ENCODE results near the gene DNMT3B.
A peak's percentile ranks its signal among the peaks of the same experiment; 100 is the strongest.
"Not testable (repeated sequence)": the region's sequence is repeated elsewhere in the genome, so short reads cannot be mapped to it uniquely, and the experiment has no call there.

DNMT3B gene
- total RNA-seq = 0.28 to 2.7 (median 0.79) reads per million in 9 experiments

DNA sequence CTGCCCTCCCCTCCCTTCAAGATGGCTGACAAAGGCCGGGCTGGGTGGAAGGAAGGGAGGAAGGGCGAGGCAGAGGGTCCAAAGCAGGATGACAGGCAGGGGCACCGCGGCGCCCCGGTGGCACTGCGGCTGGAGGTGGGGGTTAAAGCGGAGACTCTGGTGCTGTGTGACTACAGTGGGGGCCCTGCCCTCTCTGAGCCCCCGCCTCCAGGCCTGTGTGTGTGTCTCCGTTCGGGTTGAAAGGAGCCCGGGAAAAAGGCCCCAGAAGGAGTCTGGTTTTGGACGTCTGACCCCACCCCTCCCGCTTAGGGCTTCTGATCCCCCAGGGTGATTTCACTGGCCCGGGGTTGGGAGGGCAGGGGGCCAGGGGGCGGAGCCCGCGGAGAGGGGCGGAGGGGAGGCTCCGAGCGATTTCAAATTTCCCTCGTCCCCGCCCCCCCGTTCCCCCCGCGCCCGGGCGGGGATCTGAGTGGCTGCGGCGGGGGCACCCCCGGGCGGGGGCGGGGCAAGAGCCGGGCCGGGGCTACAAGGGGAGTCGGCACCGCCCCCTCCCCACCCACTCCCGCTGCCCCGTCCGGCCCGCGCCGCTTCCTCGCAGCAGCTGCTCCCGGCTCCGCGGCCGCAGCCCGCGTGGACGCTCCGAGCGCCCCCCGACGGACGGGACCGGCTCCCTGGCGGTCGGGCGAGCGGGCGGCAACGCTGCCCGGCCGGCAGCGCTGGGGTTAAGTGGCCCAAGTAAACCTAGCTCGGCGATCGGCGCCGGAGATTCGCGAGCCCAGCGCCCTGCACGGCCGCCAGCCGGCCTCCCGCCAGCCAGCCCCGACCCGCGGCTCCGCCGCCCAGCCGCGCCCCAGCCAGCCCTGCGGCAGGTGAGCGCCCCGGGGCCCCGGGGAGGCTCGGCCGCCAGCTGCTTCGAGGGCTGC lies at the start of gene DNMT3B:
TSS of gene DNMT3B (plus strand) at position 555 of the 923 bp plus-strand sequence. CDS start 17,939 bp downstream, outside the sequence.
- Mint-ChIP-seq H3K27ac (peak within 1 kb of the TSS; percentile 80 to 83), H3K27me3 (no peaks in the 10 kb centered on the region), H3K36me3 (ENCODE audit: insufficient read depth) (no peaks in the 10 kb centered on the region), H3K4me3 (peak within 1 kb of the TSS; percentile 85 to 92), H3K9me3 (no peaks in the 10 kb centered on the region), H3K4me1 (ENCODE audit: low read depth in 2 of 2) (peaks cover 10% of the 10 kb centered on the region in 2 donors)
- DNase-seq = peak; percentile 55 to 60 (median 58)
- ATAC-seq (replicated peaks) = peak; percentile 80

DNA sequence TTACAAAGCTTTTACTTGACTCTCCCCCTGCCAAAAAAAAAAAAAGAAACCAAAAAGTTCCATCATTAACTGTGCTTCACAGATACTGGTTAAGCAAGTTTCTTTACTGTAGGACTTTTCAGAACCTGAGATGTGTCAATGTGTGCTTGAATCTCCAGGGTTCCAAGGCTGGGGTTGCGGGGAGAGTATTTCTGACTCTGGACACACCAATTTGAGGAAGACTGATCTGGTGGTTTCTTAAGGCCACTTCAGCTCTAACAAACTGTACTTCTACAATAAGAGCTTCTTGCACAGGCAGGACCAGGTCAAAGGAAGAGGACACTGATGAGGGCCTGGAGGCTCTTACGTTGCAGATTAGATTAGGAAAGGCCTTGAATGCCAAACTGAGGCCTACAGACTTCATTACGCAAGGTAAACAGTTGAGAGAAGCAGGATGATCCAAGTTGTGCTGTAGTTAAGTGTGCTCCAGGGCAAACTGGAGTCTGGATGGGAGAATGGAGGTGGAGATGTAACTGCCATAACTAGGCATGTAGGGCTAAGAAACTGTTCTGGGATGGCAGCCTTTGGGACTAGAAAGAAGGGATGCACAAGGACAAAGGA lies 43.3 kb upstream of the DNMT3B start:
- no peak for ATAC-seq (replicated peaks)

DNA sequence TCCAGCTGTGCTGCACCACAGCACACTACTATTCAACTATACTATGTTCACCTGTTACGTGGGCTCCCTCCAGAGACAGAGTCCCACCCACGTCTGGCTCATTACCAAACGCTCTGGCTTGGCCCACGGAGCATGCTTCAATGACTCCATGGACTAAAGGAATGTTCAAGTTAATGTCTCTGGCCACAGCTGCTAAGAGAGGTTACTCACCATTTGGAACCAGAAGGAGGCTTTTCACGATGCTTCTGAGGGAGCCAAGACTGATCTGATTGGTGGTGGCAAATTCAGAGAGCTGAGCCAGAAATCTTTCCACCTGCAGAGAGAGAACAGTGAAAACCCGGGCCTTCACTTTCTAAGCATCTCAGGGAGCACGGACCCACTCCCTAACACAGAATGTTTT lies 34.5 kb upstream of the DNMT3B start:
- H3K27ac Mint-ChIP-seq = peak overlapping the region in 1 of 2 donors; percentile 81
- peaks cover 4 to 11% of the 10 kb centered on the region in 2 donors for H3K4me1 Mint-ChIP-seq (ENCODE audit: low read depth in 2 of 2)
- ATAC-seq (replicated peaks) (no peak), DNase-seq (no peak)
- H3K36me3 Mint-ChIP-seq (ENCODE audit: insufficient read depth) = peaks cover 44% of the 10 kb centered on the region
- H3K4me3 Mint-ChIP-seq = no peak overlapping the region
- no peaks in the 10 kb centered on the region for H3K9me3 Mint-ChIP-seq
- H3K27me3 Mint-ChIP-seq = no peaks in the 10 kb centered on the region

More for the DNA sequence above, 43.3 kb upstream of the DNMT3B start:
- no peaks in the 10 kb centered on the region for H3K27me3 Mint-ChIP-seq
- DNase-seq = no peak
- no peak overlapping the region for H3K4me3 Mint-ChIP-seq
- H3K4me1 Mint-ChIP-seq (ENCODE audit: low read depth in 2 of 2) = peaks cover 9 to 10% of the 10 kb centered on the region in 2 donors
- H3K36me3 Mint-ChIP-seq (ENCODE audit: insufficient read depth) = peaks cover 51% of the 10 kb centered on the region
- H3K9me3 Mint-ChIP-seq = no peaks in the 10 kb centered on the region
- H3K27ac Mint-ChIP-seq = peak overlapping the region in 1 of 2 donors; percentile 27

- H3K4me3 Mint-ChIP-seq; DNase-seq; H3K27me3 Mint-ChIP-seq; ATAC-seq (replicated peaks); H3K9me3 Mint-ChIP-seq: not testable (repeated sequence)
- Mint-ChIP-seq H3K27ac (peak overlapping the region in 1 of 2 donors; percentile 81), H3K36me3 (ENCODE audit: insufficient read depth) (peaks cover 43% of the 10 kb centered on the region), H3K4me1 (ENCODE audit: low read depth in 2 of 2) (peaks cover 4 to 11% of the 10 kb centered on the region in 2 donors)
Measured at GRCh38 chr20:32728435-32728834, 33.8 kb upstream of the DNMT3B start.

DNA sequence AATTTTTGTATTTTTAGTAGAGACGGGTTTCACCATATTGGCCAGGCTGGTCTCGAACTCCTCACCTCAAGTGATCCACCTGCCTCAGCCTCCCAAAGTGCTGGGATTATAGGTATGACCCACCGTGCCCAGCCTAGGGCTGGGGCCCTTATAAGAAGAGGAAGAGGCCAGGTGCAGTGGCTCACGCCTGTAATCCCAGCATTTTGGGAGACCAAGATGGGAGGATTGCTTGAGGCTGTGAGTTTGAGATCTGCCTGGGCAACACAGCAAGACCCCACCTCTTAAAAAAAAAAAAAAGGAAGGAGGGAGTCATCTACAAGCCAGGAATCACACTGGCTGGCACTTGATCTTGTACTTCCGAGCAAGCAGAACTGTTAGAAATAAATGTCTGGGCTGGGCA lies 32.9 kb upstream of the DNMT3B start:
- H3K9me3 Mint-ChIP-seq; DNase-seq; H3K27ac Mint-ChIP-seq; H3K4me3 Mint-ChIP-seq; H3K27me3 Mint-ChIP-seq; ATAC-seq (replicated peaks): not testable (repeated sequence)
- Mint-ChIP-seq H3K4me1 (ENCODE audit: low read depth in 2 of 2) (peaks cover 4 to 11% of the 10 kb centered on the region in 2 donors), H3K36me3 (ENCODE audit: insufficient read depth) (peaks cover 47% of the 10 kb centered on the region)

- no peak for ATAC-seq (replicated peaks)
- Mint-ChIP-seq H3K4me3 (no peak overlapping the region), H3K4me1 (ENCODE audit: low read depth in 2 of 2) (peaks cover 7 to 18% of the 10 kb centered on the region in 2 donors), H3K36me3 (ENCODE audit: insufficient read depth) (peaks cover 25% of the 10 kb centered on the region), H3K27ac (no peak overlapping the region), H3K27me3 (no peaks in the 10 kb centered on the region), H3K9me3 (no peaks in the 10 kb centered on the region)
- no peak for DNase-seq
Measured at GRCh38 chr20:32731882-32732266, 30.3 kb upstream of the DNMT3B start.

- Mint-ChIP-seq H3K27ac (peak overlapping the region; percentile 82 to 91), H3K36me3 (ENCODE audit: insufficient read depth) (peaks cover 15% of the 10 kb centered on the region), H3K9me3 (no peaks in the 10 kb centered on the region), H3K4me1 (ENCODE audit: low read depth in 2 of 2) (peaks cover 17 to 36% of the 10 kb centered on the region in 2 donors), H3K4me3 (peak overlapping the region; percentile 56 to 60), H3K27me3 (no peaks in the 10 kb centered on the region)
- ATAC-seq (replicated peaks) (peak; percentile 94), DNase-seq (peak; percentile 19 to 25 (median 21))
Measured at GRCh38 chr20:32737371-32738223, 24.6 kb upstream of the DNMT3B start.

DNA sequence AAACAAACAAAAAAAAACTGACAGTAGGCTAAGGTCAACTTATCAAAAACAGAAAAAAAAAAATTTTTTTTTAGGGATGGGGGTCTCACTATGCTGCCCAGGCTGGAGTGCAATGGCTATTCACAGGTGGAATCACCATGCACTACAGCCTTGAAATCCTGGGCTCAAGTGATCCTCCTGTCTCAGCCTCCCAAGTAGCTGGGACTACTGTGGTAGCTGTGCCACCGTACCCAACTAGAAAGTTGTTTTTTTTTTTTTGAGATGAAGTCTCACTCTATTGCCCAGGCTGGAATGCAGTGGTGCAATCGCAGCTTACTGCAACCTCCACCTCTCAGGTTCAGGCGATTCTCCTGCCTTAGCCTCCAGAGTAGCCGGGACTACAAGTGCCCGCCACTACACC lies 21.0 kb upstream of the DNMT3B start:
- DNase-seq = no peak
- no peak for ATAC-seq (replicated peaks)
- peak overlapping the region in 1 of 2 donors; percentile 99 for H3K27ac Mint-ChIP-seq
- no peaks in the 10 kb centered on the region for H3K27me3 Mint-ChIP-seq
- H3K36me3 Mint-ChIP-seq (ENCODE audit: insufficient read depth) = peaks cover 15% of the 10 kb centered on the region
- peaks cover 22 to 38% of the 10 kb centered on the region in 2 donors for H3K4me1 Mint-ChIP-seq (ENCODE audit: low read depth in 2 of 2)
- H3K4me3 Mint-ChIP-seq = no peak overlapping the region
- H3K9me3 Mint-ChIP-seq = no peaks in the 10 kb centered on the region

DNA sequence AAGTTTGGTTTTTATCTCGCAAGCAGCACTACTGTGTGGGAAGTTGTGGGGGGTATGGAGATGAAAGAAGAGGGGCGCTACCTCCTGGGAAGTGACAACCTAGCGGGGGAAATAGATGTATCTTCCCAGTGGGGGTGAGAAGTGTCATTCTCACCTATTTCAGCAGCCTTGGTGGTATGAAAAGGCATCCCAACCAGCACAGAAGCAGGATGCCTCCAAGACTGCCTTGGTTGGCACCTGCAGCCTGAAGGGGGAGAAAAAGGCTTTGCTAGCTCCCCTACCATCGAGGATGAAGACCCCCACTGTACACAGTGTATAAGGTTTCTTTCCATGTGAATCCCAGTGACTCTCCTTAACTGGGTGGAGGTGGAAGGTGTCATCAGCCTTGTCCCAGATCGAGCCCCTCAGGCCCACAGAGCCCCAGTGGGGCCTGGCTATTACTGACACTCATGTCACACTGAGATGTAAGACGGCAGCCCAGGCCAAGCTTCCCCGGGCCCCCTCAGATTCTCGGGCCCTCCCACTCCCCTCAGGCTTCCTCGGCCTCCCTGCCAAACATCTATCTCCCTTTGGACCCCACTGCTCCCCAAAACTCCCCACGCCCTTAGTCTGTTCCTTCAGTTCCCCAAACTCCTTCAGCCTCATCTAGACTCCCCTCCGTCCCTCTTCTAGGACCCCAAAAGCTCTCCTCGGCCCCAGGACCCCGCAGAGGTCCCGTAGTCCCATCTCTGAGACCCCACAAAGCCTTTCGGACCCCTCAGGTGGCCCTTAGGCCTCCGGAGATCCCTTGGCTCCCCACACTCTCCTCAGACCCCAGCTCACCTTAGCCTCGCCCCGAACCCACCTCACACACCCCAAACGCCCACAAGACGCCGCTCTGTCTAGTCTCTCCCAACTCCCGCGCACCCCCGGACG lies 19.6 kb upstream of the DNMT3B start:
- Mint-ChIP-seq H3K27me3 (no peaks in the 10 kb centered on the region), H3K27ac (peak overlapping the region; percentile 97 to 99), H3K4me3 (peak overlapping the region; percentile 98 to 99), H3K4me1 (ENCODE audit: low read depth in 2 of 2) (peaks cover 20 to 32% of the 10 kb centered on the region in 2 donors), H3K36me3 (ENCODE audit: insufficient read depth) (peaks cover 10% of the 10 kb centered on the region), H3K9me3 (no peaks in the 10 kb centered on the region)
- DNase-seq (peak in 1 of 3 experiments; percentile 14), ATAC-seq (replicated peaks) (no peak)

- ATAC-seq (replicated peaks) = peak; percentile 80
- Mint-ChIP-seq H3K27me3 (no peaks in the 10 kb centered on the region), H3K4me3 (peak within 1 kb of the TSS; percentile 98 to 99), H3K27ac (peak within 1 kb of the TSS; percentile 97 to 99), H3K9me3 (no peaks in the 10 kb centered on the region), H3K36me3 (ENCODE audit: insufficient read depth) (peaks cover 8% of the 10 kb centered on the region), H3K4me1 (ENCODE audit: low read depth in 2 of 2) (peaks cover 20 to 31% of the 10 kb centered on the region in 2 donors)
- DNase-seq = peak; percentile 50 to 52 (median 52)
Measured at GRCh38 chr20:32743237-32744112, 18.7 kb upstream of the DNMT3B start, which contains the start of gene COMMD7. Gene COMMD7, minus strand, starts transcription at chr20:32743467. Its CDS starts 76 bp downstream, at chr20:32743391.

DNA sequence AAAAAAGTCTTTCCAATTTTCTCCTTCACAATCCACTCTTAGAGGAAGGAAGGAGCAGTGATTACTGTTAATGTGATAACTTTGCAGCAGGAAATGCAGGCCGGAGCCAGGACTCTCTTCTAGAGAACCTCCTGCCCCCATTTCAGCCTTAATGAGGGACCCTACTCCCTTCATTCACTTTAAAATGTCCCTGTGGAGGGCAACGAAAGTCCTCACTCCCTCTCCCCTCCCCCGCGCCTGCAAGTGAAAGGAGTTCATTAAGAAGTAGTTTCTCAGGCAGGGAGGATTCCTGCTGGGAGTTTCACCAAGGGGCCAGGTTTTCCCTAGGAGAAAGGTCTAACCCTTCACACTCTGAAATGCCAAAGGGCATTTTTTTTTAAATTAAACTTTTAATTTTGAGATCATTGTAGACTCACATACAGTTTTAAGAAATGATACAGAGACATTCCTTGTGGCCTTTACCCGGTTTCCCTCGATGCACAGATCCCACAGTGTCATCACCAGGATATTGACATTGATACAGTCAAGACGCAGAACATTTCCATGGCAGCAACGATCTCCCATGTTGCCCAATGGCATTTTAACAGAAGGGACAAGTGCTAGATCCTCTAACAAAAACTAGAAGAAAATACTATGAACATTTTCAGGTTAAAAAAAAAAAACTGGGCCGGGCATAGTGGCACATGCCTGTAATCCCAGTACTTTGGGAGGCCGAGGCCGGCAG lies 12.1 kb upstream of the DNMT3B start:
- DNase-seq (no peak), ATAC-seq (replicated peaks) (no peak)
- H3K9me3 Mint-ChIP-seq = no peaks in the 10 kb centered on the region
- no peaks in the 10 kb centered on the region for H3K4me1 Mint-ChIP-seq (ENCODE audit: low read depth in 2 of 2)
- no peaks in the 10 kb centered on the region for H3K27me3 Mint-ChIP-seq
- H3K4me3 Mint-ChIP-seq = no peak overlapping the region
- no peaks in the 10 kb centered on the region for H3K36me3 Mint-ChIP-seq (ENCODE audit: insufficient read depth)
- H3K27ac Mint-ChIP-seq = no peak overlapping the region

Data from effector memory CD8-positive, alpha-beta T cell (primary cell).